ENCODE results near the gene CIT.
"Not testable (repeated sequence)": the region's sequence is repeated elsewhere in the genome, so short reads cannot be mapped to it uniquely, and the experiment has no call there.

Gene CIT

DNA sequence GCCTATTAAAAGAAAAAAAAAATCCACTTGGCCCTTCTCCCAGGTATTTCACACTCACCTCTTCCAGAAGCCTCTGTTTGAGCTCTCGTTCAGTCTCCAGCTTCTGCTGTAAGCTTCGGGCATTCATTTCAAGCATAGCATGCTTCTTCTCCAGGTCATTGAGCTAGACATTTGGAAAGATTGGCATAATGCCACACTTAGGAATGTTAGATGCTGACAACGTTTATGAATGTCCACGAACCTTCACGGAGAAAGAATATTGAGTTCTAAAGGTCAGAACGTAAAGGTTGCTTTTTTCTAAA, 148.7 kb downstream of the CIT start:
- DNase-seq: no peak

GRCh38 chr12:119727600-119728443, 149.3 kb downstream of the CIT start:
- DNase-seq: no peak

DNA sequence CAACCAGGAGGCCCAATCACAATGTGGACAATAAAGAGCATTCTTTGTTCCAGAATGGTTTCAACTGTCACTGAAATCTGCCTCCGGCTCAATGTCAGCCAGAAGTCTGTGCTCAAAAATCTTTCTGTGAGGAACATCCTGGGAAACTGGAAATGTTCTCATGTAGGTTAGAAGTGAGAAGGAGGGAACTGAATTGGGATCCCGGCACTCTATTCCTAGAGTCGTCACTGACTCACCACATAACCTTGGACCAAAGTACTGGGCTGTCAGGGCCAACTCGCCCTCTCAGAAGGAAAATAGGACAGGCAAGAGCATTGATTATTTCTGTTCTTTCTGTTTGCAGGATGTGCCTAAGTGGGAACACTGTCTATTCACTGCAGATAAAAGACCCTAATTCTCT, 151.6 kb downstream of the CIT start:
- no peak for DNase-seq

DNA sequence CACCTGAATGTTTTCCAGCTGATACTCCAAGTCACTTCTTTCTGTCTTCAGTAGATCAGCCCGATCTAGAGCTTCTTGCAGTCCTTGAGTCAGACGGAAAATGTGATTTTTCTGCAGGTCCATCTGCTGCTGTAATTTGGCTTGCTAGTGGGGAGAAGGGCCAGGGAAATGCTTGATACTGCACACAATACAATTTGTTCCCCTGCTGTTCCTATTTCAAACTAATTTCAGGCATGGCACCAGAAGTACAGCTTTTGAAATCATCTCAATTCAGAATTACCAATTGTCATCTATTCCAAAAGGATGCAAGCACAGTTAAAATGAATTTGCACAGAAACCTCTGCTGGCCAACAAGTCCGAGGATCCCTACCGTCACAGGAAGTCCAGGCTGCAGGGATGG, 155.8 kb downstream of the CIT start:
- DNase-seq: no peak

DNA sequence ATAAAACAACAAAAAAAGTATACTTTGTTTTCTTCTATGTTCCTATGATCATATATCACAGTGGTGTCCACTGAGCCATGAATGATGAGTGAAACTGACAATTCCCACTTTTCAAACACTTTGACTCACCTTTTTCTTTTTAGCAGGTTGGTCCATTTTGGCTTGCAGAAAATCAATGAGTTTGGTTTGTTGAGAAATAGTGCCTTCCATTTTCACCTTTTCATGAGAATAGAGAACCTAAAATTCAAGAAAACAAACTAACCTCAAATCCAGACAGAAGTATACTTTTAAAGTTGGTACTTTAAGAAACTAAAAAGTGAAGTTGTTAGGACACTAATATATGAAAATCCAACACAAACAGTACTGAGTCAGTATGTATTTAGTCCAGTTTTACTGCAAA, 156.8 kb downstream of the CIT start:
- no peak for DNase-seq

GRCh38 chr12:119718141-119718540, 159.0 kb downstream of the CIT start:
- DNase-seq: no peak

- no peak for DNase-seq
Observed at GRCh38 chr12:119715268-119715620, 161.9 kb downstream of the CIT start.

DNA sequence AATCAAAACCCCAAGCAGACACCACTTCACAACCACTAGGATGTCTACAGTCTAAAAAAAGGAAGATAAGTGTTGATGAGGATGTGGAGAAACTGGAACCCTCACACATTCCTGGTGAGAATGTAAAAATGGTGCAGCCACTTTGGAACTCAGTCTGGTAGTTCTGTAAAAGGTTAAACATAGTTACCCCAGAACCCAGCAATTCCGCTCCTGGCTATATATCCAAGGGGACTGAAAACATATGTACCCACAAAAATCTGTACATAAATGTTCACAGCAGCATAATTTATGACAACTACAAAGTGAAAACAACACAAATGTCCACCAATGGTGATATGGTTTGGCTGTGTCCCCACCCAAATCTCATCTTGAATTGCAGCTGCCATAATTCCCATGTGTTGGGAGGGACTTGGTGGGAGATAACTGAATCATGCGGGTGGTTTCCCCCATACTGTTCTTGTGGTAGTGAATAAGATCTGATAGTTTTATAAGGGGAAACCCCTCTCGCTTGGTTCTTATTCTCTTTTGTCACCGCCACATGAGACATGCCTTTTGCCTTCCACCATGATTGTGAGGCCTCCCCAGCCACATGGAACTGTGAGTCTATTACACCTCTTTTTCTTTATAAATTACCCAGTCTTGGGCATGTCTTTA, 162.4 kb downstream of the CIT start:
- no peak for DNase-seq

DNA sequence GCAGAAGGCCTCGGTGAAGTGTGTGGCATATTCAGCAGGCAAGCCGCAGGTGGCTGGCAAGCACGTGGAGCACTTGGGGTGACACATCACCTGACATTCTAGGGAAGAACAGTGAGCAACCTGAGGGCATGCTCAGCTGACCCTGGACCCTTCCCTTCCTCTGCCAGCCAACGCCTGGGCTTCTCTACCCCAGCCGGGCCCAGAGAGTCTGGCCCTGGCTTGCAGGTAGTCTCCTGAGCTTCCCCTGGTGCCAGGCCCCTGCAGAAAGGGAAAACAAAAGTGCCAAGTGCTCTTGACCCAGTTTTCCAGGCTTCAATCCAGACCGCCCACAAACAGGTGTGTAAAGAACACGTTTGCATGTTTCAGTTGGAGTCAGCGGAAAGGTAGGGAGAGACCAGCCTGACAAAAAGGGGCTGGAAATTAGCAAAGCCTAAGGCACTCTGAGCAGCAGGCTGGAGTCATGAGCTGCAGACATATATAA, 163.5 kb downstream of the CIT start:
- no peak for DNase-seq

DNA sequence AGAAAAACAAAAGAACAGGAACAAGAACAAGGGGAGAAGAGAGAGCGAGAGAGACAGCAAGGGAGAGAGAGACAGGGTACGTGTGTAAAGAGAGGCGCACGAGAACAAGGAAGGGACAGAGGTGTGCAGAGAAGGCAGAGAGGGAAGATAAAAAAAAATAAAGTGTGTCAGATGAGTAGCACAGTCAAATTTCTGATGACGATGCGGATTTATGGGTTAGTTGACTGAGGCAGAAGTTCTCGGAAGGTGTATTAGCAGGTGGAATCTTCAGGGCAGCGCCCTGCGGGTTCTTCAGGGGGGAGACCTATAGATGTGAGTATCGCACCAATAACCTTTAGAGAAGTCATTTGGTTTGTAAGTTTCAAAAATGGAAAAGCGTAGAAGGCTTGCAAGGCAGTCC, 164.4 kb downstream of the CIT start:
- no peak for DNase-seq

DNA sequence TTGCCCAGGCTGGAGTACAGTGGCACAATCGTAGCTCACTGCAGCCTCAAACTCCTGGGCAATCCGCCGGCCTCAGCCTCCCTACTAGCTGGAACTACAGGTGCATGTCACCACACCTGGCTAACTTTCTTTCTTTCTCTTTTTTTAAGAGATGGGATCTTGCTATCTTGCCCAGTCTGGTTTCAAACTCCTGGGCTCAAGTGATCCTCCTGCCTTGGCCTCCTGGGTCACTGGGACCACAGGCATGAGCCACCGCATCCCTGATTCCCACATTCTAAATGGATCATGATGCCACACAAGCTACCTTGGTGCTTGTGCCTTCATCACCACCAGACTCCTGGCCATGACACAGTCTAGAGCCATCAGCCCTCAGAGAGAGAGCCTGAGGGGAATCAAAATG, 165.4 kb downstream of the CIT start:
- no peak for DNase-seq

- DNase-seq: no peak
Observed at GRCh38 chr12:119710965-119711551, 166.1 kb downstream of the CIT start.

DNA sequence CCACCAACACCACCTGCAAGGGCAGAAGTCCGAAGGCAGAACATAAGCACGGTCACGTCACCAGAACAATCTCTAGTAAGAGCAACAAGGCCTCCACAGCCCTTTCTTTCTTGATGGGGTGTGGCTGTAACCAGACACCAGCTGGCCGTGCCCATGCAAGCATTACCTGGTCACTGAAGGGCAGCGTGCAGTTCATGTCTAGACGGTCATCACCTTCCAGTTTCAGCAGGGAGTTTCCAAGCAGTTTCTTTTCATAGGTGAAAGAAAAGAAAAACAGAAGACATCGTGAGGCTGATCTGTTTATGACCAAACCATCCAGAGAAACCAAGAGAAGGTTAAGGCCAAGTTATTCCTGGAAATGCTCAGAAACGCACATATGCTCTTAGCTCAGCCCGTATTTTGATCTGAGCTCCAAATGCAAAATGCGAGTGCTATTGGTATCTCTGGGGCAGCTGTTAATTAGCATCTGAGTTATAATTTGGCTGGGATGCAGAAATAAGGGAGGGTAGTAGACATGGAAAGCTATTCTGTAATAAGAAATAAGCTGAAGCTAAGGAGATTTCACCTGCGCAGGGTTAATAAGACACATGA, 166.7 kb downstream of the CIT start:
- no peak for DNase-seq

DNA sequence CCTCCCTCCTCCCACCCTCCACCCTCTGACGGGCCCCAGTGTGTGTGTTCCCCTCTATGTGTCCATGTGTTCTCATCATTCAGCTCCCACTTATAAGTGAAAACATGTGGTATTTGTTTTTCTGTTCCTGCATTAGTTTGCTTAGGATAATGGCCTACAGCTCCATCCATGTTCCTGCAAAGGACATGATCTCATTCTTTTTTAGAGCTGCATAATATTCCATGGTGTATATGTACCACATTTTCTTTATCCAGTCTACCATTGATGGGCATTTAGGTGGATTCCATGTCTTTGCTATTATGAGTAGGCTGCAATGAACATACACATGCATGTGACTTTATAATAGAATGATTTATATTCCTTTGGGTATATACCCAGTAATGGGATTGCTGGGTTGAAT, 170.7 kb downstream of the CIT start:
- not testable (repeated sequence) for DNase-seq

- no peak for DNase-seq
Observed at GRCh38 chr12:119705182-119705581, 171.9 kb downstream of the CIT start.

- DNase-seq: no peak
Observed at GRCh38 chr12:119704065-119704747, 172.9 kb downstream of the CIT start.

- DNase-seq: no peak
Observed at GRCh38 chr12:119700078-119700477, 177.0 kb downstream of the CIT start.

- DNase-seq: peak; percentile 94
Observed at GRCh38 chr12:119699199-119699760, 177.8 kb downstream of the CIT start.

DNA sequence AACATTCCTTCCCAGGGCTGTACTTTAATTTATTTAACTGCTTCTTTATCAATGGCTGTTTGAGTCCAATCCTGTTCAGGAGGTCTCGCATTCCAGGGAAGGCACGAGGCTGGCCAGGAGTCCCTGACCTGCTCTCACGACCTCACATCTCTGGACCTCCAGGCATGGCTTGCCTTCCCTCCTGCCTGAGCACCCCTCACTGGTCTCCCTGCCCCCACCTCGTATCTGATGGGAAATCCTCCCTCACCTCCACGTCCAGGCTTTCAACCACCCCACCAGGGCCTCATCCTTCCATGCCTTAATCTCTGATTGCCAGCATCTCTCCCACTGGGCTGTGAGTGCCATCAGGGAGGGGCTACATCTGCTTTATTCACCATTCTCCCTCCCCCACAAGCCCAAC, 180.2 kb downstream of the CIT start:
- DNase-seq: no peak

GRCh38 chr12:119695034-119695433, 182.1 kb downstream of the CIT start:
- DNase-seq: no peak

DNA sequence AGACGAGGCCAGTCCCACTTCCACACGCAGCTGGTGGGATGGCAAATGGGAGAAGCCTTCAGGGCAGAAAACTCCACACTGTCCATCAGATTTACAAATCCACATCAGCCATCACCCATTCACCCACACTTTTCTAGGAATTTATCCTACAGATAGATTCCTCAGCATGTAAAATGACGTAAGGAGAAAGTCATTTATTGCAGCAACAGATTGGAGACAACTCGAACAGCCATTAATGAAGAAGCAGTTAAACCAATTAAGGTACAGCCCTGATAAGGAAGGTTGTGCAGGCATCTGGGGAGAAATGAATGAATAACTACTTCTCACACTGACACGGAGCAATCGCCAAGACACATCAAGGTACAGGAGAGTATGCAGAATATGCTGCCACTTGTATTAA, 183.0 kb downstream of the CIT start:
- no peak for DNase-seq

GRCh38 chr12:119693511-119693910, 183.6 kb downstream of the CIT start:
- DNase-seq: peak; percentile 15

GRCh38 chr12:119692997-119693396, 184.1 kb downstream of the CIT start:
- no peak for DNase-seq
